Measurements from ENCODE around the gene HNRNPUL1. TPM values are rescaled to one million over a fixed set of nuclear protein-coding genes. Genes with fewer than 3 reads are reported as not detected.

HNRNPUL1 gene
- total RNA-seq, 1 experiment from 2014 or later = 201 TPM

- Histone ChIP-seq H3K36me3 (ENCODE audit: control insufficient read depth in 1 of 2, insufficient read depth in 2 of 2, low read length in 2 of 2) (peaks cover 4 to 62% of the 10 kb centered on the region in 2 experiments), H3K4me3 (replicated peaks in 1 of 2; ENCODE audit: low read depth in 1 of 2, low read length in 2 of 2) (no peak overlapping the region), H3K9me2 (ENCODE audit: insufficient read depth) (no peaks in the 10 kb centered on the region), H4K20me1 (ENCODE audit: insufficient read depth) (no peaks in the 10 kb centered on the region), H3K27me3 (ENCODE audit: insufficient read depth, low read length) (no peaks in the 10 kb centered on the region), H2AFZ (ENCODE audit: low read depth, low read length, poor library complexity, severe bottlenecking) (no peak overlapping the region), H3K79me2 (ENCODE audit: insufficient read depth, low read length) (no peaks in the 10 kb centered on the region), H3K9me3 (ENCODE audit: control insufficient read depth in 1 of 2, insufficient read depth in 1 of 2, low read depth in 1 of 2, low read length in 2 of 2) (no peaks in the 10 kb centered on the region; a peak in 1 of 4 replicates), H3K9ac (ENCODE audit: low read length) (no peak overlapping the region), H3K27ac (ENCODE audit: low read depth, low read length) (no peak overlapping the region), H3K4me1 (ENCODE audit: control insufficient read depth in 1 of 2, insufficient read depth in 2 of 2, low read length in 2 of 2) (no peaks in the 10 kb centered on the region), H3K4me2 (ENCODE audit: low read length) (no peak overlapping the region)
- BruUV-seq (replicated peaks) = no TSS peak
- TF ChIP-seq POLR2AphosphoS5 (IDR thresholded peaks at IDR 0.05; ENCODE audit: low read depth, low read length) (no peak), EZH2phosphoT487 (IDR thresholded peaks at IDR 0.05; ENCODE audit: borderline replicate concordance) (no peak), EZH2 (IDR thresholded peaks at IDR 0.05) (no peak), SRF (IDR thresholded peaks at IDR 0.05; ENCODE audit: low read depth) (no peak), FOSL1 (IDR thresholded peaks at IDR 0.05; ENCODE audit: low read depth) (no peak), TCF7L2 (IDR thresholded peaks at IDR 0.05; ENCODE audit: borderline replicate concordance, extremely low read depth, insufficient read depth, insufficient read length) (no peak), EGR1 (IDR thresholded peaks at IDR 0.05; ENCODE audit: low read depth) (no peak), POLR2A (IDR thresholded peaks at IDR 0.05; ENCODE audit: borderline replicate concordance, extremely low read depth, insufficient read depth, insufficient read length) (no peak), ELF1 (IDR thresholded peaks at IDR 0.05; ENCODE audit: borderline replicate concordance, low read depth) (no peak), SP1 (IDR thresholded peaks at IDR 0.05; ENCODE audit: low read depth) (no peak), CBX3 (IDR thresholded peaks at IDR 0.05; ENCODE audit: low read depth) (no peak), ZBTB33 (IDR thresholded peaks at IDR 0.05; ENCODE audit: extremely low read depth, insufficient replicate concordance, low read length) (no peak), MAX (IDR thresholded peaks at IDR 0.05) (no peak), ZFX (IDR thresholded peaks at IDR 0.05) (no peak), YY1 (IDR thresholded peaks at IDR 0.05; ENCODE audit: extremely low read depth, insufficient replicate concordance, low read depth, low read length) (no peak), REST (IDR thresholded peaks at IDR 0.05; ENCODE audit: low read depth) (no peak), RAD21 (IDR thresholded peaks at IDR 0.05; ENCODE audit: low read depth) (no peak), ZNF274 (IDR thresholded peaks at IDR 0.05; ENCODE audit: low read depth, low read length) (no peak)
- TF ChIP-seq, protein P1, sequence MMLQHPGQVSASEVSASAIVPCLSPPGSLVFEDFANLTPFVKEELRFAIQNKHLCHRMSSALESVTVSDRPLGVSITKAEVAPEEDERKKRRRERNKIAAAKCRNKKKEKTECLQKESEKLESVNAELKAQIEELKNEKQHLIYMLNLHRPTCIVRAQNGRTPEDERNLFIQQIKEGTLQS (IDR thresholded peaks at IDR 0.05) = no peak
- TF ChIP-seq, protein P2, sequence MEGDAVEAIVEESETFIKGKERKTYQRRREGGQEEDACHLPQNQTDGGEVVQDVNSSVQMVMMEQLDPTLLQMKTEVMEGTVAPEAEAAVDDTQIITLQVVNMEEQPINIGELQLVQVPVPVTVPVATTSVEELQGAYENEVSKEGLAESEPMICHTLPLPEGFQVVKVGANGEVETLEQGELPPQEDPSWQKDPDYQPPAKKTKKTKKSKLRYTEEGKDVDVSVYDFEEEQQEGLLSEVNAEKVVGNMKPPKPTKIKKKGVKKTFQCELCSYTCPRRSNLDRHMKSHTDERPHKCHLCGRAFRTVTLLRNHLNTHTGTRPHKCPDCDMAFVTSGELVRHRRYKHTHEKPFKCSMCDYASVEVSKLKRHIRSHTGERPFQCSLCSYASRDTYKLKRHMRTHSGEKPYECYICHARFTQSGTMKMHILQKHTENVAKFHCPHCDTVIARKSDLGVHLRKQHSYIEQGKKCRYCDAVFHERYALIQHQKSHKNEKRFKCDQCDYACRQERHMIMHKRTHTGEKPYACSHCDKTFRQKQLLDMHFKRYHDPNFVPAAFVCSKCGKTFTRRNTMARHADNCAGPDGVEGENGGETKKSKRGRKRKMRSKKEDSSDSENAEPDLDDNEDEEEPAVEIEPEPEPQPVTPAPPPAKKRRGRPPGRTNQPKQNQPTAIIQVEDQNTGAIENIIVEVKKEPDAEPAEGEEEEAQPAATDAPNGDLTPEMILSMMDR (IDR thresholded peaks at IDR 0.05 in 2 of 3, conservative IDR thresholded peaks at IDR 0.05 in 1 of 3; ENCODE audit: borderline replicate concordance in 1 of 3, insufficient read depth in 1 of 3, low read depth in 2 of 3, low read length in 2 of 3) = no peak
- CTCF ChIA-PET = interaction anchor here (1.0 kb wide), 1 partner anchor 40 kb away, joined by 3 read pairs; no protein-coding TSS in a partner anchor
- intact Hi-C loops (cut with micrococcal nuclease) = no loop called here
- POLR2A ChIA-PET = no interaction called here
- RAD21 ChIA-PET (ENCODE audit: low non-redundant PET in 1 of 2, low total read pairs in 2 of 2, uncharacterized antibody in 2 of 2, unreplicated experiment in 2 of 2) = no interaction called here
- DNase-seq (ENCODE audit: low read depth, low spot score) = no peak
- no peak for ATAC-seq
Measured at GRCh38 chr19:41244117-41244516, 20.1 kb upstream of the HNRNPUL1 start.

All from HCT116 (cell line).